Parathyroid adenoma (tissue), 2 donors: ENCODE data around the gene TYW1B.
"Not testable (repeated sequence)": the region's sequence is repeated elsewhere in the genome, so short reads cannot be mapped to it uniquely, and the experiment has no call there.

Experiments used
- H2AFZ ChIP-seq: fragments of 300-600 bp; sonication (generic); one replicate; pipeline ENCODE4 v1.7.0; 2017; ENCODE audit warnings: antibody characterized with exemption, mild to moderate bottlenecking
- H3K27ac ChIP-seq: fragments of 300-600 bp; sonication (generic); one replicate; pipeline ENCODE4 v1.7.0; 2017
- H3K27me3 ChIP-seq: fragments of 300-600 bp; sonication (generic); one replicate; pipeline ENCODE4 v1.7.0; 2017; ENCODE audit warnings: low read length; ENCODE audit not compliant: control insufficient read depth, insufficient read depth
- H3K36me3 ChIP-seq: fragments of 300-600 bp; sonication (generic); one replicate; pipeline ENCODE4 v1.7.0; 2017; ENCODE audit warnings: low read length; ENCODE audit not compliant: control insufficient read depth, insufficient read depth
- H3K4me1 ChIP-seq: fragments of 300-600 bp; sonication (generic); one replicate; pipeline ENCODE4 v1.7.0; 2017; ENCODE audit warnings: control low read depth
- H3K4me2 ChIP-seq: fragments of 300-600 bp; sonication (generic); one replicate; pipeline ENCODE4 v1.7.0; 2017; ENCODE audit warnings: low read length
- H3K4me3 ChIP-seq: fragments of 300-600 bp; sonication (generic); one replicate; pipeline ENCODE4 v1.7.0; 2017; ENCODE audit warnings: low read depth, low read length
- H3K79me2 ChIP-seq: fragments of 300-600 bp; sonication (generic); one replicate; pipeline ENCODE4 v1.7.0; 2017; ENCODE audit warnings: control low read depth
- H3K9ac ChIP-seq: fragments of 300-600 bp; sonication (generic); one replicate; pipeline ENCODE4 v1.7.0; 2017; ENCODE audit warnings: mild to moderate bottlenecking
- H3K9me3 ChIP-seq: fragments of 300-600 bp; sonication (generic); one replicate; pipeline ENCODE4 v1.7.0; 2017; ENCODE audit warnings: low read length; ENCODE audit not compliant: control insufficient read depth
- TF ChIP-seq, protein P1 (sequence below): fragments of 300-600 bp; sonication (generic); IDR thresholded peaks from one replicate; pipeline ENCODE4 v1.7.0; 2017; ENCODE audit warnings: antibody characterized with exemption, mild to moderate bottlenecking
- donor health status: primary hyperparathyroidism.

TYW1B gene

DNA sequence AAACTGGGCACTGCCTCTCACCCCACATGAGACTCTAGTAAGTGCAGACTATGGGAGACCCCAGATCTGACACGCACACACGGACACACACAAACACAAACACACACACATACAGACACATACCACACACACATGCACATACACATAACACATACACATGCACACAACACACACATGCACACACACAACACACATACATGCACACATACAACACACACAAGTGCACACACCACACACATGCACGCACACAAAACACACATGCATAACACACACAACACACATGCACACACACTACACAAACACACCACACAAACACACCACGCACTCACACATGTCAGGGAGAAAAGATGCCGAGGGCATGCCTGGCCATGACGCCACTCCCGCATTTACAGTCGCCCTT lies 205.5 kb downstream of the TYW1B start:
- H2AFZ ChIP-seq, result no peak overlapping the region
- H3K4me1 ChIP-seq, result peaks cover 3% of the 10 kb centered on the region
- no peak overlapping the region for H3K9ac ChIP-seq
- TF ChIP-seq, protein P1, sequence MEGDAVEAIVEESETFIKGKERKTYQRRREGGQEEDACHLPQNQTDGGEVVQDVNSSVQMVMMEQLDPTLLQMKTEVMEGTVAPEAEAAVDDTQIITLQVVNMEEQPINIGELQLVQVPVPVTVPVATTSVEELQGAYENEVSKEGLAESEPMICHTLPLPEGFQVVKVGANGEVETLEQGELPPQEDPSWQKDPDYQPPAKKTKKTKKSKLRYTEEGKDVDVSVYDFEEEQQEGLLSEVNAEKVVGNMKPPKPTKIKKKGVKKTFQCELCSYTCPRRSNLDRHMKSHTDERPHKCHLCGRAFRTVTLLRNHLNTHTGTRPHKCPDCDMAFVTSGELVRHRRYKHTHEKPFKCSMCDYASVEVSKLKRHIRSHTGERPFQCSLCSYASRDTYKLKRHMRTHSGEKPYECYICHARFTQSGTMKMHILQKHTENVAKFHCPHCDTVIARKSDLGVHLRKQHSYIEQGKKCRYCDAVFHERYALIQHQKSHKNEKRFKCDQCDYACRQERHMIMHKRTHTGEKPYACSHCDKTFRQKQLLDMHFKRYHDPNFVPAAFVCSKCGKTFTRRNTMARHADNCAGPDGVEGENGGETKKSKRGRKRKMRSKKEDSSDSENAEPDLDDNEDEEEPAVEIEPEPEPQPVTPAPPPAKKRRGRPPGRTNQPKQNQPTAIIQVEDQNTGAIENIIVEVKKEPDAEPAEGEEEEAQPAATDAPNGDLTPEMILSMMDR, result no peak
- H3K79me2 ChIP-seq, result no peaks in the 10 kb centered on the region
- no peaks in the 10 kb centered on the region for H3K36me3 ChIP-seq
- no peaks in the 10 kb centered on the region for H3K27me3 ChIP-seq
- no peak overlapping the region for H3K27ac ChIP-seq
- H3K9me3 ChIP-seq, result no peaks in the 10 kb centered on the region
- H3K4me2 ChIP-seq, result no peak overlapping the region
- H3K4me3 ChIP-seq, result no peak overlapping the region

- H3K79me2 ChIP-seq, H3K4me3 ChIP-seq, H2AFZ ChIP-seq, H3K9ac ChIP-seq, H3K4me1 ChIP-seq, H3K9me3 ChIP-seq, H3K27me3 ChIP-seq, H3K4me2 ChIP-seq, H3K36me3 ChIP-seq: not testable (repeated sequence)
- peak overlapping the region; percentile 16 for H3K27ac ChIP-seq
These were observed 206.2 kb downstream of the TYW1B start for GRCh38 chr7:72621761-72622187.

DNA sequence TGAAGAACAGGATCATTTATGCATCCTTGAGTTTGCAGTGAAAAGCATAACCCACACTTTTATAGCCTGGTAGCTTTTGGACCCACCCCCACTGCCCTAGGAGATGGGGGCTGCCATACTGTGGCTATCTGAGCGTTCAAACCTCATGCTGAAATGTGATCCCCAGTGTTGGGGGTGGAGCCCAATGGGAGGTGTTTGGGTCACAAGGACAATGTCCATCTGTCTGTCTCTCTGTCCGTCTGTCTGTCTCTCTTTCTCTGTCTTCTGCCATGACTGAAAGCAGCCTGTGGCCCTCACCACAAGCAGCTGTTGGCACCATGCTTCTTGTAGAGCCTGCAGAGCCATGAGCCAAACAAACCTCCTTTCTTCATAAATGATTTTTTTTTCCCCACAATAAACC lies 207.1 kb downstream of the TYW1B start:
- H2AFZ ChIP-seq, H3K27me3 ChIP-seq, H3K4me2 ChIP-seq, H3K27ac ChIP-seq, H3K79me2 ChIP-seq, H3K4me3 ChIP-seq, H3K9ac ChIP-seq, H3K4me1 ChIP-seq, H3K9me3 ChIP-seq, H3K36me3 ChIP-seq: not testable (repeated sequence)

- not testable (repeated sequence) for H3K36me3 ChIP-seq, H3K27ac ChIP-seq, H3K9ac ChIP-seq, H2AFZ ChIP-seq, H3K4me3 ChIP-seq, H3K9me3 ChIP-seq, H3K27me3 ChIP-seq, H3K4me1 ChIP-seq, H3K4me2 ChIP-seq, H3K79me2 ChIP-seq
These were observed 209.4 kb downstream of the TYW1B start for GRCh38 chr7:72618435-72619180.

DNA sequence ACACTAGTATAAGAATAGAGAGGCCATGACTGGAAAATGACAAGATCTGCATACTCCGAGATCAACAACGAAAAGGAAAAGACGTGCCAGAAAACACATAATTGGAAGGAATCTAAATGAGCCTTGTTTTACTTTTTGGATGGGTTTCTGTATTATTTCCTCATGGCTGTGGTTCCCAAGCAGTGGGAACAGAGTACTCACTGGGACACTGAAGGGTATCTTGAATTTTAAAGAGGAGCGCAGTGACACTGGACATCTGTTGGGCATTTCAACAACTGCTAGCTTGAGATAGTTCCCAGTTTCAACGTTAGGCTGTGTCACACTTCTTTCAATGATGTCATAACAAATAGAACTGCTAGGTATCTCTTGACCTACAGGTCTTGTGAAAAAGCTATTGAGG lies 218.2 kb downstream of the TYW1B start:
- not testable (repeated sequence) for H3K79me2 ChIP-seq, H3K4me1 ChIP-seq, H3K9ac ChIP-seq, H3K27me3 ChIP-seq, H3K9me3 ChIP-seq, H3K4me3 ChIP-seq, H3K36me3 ChIP-seq, H3K4me2 ChIP-seq, H2AFZ ChIP-seq, H3K27ac ChIP-seq

- not testable (repeated sequence) for H3K4me1 ChIP-seq, H3K9me3 ChIP-seq, H2AFZ ChIP-seq, H3K9ac ChIP-seq, H3K27ac ChIP-seq, H3K36me3 ChIP-seq, H3K79me2 ChIP-seq, H3K4me3 ChIP-seq, H3K4me2 ChIP-seq, H3K27me3 ChIP-seq
These were observed 220.0 kb downstream of the TYW1B start for GRCh38 chr7:72607988-72608387.

DNA sequence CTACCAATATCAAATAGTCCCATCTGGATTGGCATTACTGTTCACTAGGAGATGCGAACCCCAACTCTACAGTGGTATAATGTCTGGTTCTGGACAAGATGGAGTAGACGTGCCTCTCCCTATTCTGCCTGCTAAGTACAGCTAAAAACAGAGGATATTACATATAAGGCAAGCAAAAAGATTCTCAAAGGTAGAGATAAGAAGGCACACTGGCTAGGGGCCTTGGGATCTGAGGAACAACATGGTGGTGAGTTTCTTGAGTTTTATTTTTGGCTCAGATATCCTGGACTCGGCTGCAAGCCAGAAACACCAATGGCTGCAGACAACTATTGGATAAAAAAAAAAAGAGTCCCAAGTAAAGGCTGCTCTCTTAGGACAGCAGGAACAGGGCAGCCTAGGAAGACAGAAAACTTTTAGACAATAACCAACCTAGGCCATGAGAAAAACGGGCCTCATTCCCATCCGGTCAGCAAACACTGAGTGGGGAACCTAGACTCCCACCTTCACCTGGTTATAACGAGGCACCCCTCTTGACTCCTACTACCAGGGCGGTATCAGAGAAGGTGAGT lies 222.1 kb downstream of the TYW1B start:
- H3K27ac ChIP-seq, H3K9ac ChIP-seq, H3K27me3 ChIP-seq, H3K4me3 ChIP-seq, H3K79me2 ChIP-seq, H3K4me1 ChIP-seq, H2AFZ ChIP-seq, H3K9me3 ChIP-seq, H3K4me2 ChIP-seq, H3K36me3 ChIP-seq: not testable (repeated sequence)

GRCh38 chr7:72604771-72605611 lies 223.0 kb downstream of the TYW1B start:
- H3K27me3 ChIP-seq, H3K79me2 ChIP-seq, H3K9me3 ChIP-seq, H3K36me3 ChIP-seq, H3K27ac ChIP-seq, H3K4me1 ChIP-seq, H3K9ac ChIP-seq, H3K4me2 ChIP-seq, H2AFZ ChIP-seq, H3K4me3 ChIP-seq: not testable (repeated sequence)

DNA sequence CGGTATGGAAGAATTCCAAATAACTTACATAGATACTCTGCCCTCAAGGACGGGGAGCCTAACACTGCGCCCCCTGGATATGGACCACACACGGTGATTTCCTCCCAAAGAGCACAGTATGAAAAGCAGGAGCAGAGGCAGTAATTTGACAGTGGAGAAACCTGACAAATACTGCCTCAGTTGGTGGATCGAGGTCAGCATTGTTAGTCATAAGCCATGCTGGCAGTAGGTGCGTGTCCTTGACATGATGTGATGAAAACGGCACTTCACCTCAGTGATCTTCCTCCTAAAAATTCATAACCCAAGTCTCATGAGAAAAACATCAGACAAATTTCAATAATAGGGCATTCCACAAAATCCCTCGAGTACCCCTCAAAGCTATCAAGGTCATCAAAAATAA lies 224.5 kb downstream of the TYW1B start:
- H3K4me3 ChIP-seq, H2AFZ ChIP-seq, H3K4me1 ChIP-seq, H3K27me3 ChIP-seq, H3K9me3 ChIP-seq, H3K4me2 ChIP-seq, H3K79me2 ChIP-seq, H3K9ac ChIP-seq, H3K36me3 ChIP-seq, H3K27ac ChIP-seq: not testable (repeated sequence)
